T-helper 1 cell (primary cell): ENCODE data around the gene LFNG.

Experiments
- DNase-seq, 5 donors: peaks; one replicate each; pipeline ENCODE4 v3.0.0-alpha.2; 2012 to 2020
- total RNA-seq, 4 donors: gene quantifications; one replicate each; lab custom pipeline; 2026; lab: John Stamatoyannopoulos, UW

Gene LFNG, protein sequence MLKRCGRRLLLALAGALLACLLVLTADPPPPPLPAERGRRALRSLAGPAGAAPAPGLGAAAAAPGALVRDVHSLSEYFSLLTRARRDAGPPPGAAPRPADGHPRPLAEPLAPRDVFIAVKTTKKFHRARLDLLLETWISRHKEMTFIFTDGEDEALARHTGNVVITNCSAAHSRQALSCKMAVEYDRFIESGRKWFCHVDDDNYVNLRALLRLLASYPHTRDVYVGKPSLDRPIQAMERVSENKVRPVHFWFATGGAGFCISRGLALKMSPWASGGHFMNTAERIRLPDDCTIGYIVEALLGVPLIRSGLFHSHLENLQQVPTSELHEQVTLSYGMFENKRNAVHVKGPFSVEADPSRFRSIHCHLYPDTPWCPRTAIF
- 92.1 to 103 (median 94.6) reads per million in 4 donors for total RNA-seq

DNA sequence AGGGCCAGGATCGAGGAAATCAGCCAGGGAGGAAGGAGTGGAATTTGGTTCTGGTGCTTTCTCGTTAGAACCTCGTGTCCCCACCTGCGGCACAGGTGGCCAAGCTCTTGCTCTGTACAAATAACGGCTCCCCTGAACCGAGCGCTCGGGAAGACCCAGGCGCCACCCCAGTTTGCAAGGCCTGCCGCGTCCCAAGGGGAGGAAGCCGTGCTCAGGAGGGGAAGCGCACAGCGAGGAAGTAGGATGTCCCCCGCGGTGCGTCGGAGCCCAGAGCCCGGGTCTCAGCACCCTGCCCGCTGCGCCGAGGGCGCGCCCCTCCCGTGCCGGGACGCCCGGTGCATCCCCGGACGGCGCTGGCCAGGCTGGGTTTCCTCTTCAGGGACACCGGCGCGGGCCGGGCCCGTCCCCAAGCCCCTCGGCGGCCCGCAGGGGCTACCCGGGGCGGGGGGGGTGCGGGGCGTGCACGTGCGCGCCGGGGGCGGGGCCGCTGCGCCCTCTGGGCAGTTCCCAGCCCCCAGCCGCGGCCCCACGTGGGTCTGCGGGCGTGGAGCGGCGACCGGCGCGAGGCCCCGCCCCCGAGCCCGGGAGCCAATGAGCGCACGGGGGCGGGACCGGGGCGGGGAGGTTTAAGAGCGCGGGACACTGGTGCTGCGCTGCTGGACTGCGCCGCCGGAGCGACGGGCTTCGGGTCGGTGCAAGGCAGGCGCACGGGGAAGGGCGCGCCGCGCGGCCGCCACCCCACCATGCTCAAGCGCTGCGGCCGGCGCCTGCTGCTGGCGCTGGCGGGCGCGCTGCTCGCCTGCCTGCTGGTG lies at the start of gene LFNG:
LFNG (plus strand) TSS at position 656 of the 812 bp plus-strand sequence; CDS start at position 744, 88 bp downstream.
- DNase-seq = peak; percentile 74 to 92 (median 78)

DNA sequence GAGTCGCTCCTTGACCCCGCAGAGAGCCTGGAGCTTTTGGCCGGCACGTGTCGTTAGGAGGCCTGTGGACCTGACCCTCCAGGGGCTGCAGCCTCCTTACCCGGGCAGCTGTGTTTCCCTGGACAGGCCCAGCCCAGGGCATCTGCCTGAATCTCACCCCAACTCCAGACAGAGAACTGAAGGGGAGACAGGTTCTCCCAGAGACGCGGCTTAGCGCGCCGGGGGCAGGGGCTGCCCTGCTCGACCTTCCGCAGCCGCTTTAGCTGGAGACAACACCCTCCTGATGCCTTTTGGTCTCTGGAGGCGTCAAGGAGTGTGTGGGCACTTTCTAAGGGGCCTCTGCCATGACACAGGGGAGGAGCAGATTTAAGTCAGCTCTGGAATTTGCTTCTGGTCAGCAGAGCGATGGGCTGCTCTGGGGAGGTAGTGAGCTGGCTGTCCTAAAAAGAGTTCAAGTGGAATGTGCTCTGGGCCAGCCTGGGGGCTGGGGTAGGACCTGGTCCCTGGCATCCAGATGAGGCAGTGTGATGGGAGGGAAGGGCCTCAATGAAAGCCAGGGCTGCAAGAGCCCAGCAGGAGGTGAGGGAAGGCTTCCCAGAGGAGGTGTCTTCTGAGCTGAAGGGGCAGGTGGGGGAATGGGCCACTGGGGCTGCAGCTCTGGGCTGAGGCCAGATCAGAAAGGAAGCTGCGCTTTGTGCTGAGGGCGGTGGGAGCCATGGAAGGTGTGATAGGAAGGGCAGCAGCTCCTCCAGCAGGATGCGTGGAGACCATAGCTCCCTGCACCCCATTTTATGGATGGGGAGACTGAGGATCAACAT lies 49.2 kb upstream of the LFNG start:
- DNase-seq = no peak

- no peak for DNase-seq
Measured at GRCh38 chr7:2471022-2471329, 48.6 kb upstream of the LFNG start.

- no peak for DNase-seq
Measured at GRCh38 chr7:2471396-2471795, 48.2 kb upstream of the LFNG start.

GRCh38 chr7:2472739-2473138 lies 46.8 kb upstream of the LFNG start:
- DNase-seq = no peak

DNA sequence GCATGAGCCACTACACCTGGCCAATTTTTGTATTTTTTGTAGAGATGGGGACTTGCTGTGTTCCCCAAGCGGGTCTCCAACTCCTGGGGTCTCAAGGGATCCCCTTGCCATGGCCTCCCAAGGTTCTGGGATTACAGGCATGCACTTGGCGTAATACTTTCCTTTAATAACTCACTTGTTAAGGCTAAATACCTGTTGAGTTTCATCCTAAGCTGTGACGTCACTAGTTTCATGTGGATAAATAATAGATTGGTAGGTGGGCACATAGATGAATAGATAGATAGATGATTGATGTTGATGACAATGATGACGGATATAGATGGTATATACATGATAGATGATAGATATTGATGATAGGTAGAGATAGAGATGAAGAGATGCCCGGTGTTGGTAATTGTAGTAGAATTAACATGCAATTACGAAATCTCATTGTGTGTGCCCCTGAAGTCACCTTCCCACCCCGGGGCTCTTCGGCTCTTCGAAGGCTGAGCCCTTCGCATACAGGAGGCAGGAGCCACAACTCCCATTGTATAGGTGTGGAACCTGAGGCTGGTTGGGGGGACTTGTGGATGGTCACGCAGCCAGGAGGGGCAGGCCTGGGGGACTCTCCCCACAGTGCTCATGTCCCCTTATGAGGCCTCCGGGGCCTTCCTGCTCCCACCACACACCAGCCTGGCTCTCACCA lies 45.9 kb upstream of the LFNG start:
- no peak for DNase-seq

- no peak for DNase-seq
Measured at GRCh38 chr7:2474224-2474623, 45.4 kb upstream of the LFNG start.

- DNase-seq = no peak
Measured at GRCh38 chr7:2474813-2475677, 44.5 kb upstream of the LFNG start.

GRCh38 chr7:2475678-2476015 lies 43.9 kb upstream of the LFNG start:
- DNase-seq = no peak

DNA sequence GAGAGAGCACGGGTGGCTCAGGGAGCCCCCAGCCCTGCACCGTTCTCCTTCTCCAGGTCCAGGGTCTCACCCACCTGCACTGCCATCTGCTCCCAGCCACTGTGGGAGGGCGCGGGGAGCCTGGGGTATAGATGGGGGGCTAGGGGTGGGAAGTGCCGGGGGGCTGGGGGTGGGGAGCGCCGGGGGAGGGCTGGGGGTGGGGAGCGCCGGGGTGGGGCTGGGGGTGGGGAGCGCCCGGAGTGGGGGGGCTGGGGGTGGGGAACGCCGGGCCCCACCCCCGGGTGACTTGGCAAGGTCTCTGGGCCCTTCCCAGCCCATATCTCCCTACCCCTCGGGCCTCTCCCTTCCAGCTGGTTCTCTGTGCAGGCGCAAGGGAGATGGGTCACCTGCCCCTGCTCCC lies 43.3 kb upstream of the LFNG start, which contains the start of gene GRIFIN:
GRIFIN (minus strand) TSS at position 101 of the 400 bp plus-strand sequence; CDS start at position 86, 15 bp downstream.
- no peak for DNase-seq

DNA sequence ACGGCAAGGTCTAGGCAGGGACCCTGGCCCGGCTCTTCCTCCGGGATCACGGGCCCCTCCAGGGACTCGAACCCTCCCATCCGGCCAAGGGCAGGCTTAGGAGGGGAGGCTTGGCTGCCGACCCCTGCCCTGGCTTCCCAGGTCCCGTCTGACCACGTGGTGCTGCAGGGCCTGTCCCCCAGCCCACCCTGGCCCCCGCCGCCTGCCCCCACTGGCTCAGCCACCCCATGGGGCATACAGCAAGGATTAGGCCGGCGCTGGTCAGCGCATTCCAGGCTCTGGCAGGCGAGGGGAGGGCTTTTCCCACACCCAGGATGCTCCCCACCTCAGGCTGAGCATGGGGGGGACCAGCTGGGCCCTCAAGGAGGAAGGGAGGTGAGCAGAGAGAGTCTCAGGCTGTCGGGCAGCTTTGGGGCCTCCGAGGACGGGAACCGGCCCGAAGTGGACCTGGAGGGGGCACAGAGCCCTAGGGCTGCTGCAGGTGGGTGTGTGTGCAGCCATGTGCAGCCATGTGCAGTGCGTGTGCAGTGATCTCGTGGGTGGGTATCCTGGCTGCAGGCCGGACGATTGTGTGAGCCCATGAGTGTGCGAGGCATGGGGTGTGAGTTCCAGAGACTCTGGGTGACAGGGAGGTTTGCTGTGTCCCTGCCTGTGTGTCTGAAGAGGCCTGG lies 42.7 kb upstream of the LFNG start:
- DNase-seq = peak in 1 of 5 donors; percentile 8

DNA sequence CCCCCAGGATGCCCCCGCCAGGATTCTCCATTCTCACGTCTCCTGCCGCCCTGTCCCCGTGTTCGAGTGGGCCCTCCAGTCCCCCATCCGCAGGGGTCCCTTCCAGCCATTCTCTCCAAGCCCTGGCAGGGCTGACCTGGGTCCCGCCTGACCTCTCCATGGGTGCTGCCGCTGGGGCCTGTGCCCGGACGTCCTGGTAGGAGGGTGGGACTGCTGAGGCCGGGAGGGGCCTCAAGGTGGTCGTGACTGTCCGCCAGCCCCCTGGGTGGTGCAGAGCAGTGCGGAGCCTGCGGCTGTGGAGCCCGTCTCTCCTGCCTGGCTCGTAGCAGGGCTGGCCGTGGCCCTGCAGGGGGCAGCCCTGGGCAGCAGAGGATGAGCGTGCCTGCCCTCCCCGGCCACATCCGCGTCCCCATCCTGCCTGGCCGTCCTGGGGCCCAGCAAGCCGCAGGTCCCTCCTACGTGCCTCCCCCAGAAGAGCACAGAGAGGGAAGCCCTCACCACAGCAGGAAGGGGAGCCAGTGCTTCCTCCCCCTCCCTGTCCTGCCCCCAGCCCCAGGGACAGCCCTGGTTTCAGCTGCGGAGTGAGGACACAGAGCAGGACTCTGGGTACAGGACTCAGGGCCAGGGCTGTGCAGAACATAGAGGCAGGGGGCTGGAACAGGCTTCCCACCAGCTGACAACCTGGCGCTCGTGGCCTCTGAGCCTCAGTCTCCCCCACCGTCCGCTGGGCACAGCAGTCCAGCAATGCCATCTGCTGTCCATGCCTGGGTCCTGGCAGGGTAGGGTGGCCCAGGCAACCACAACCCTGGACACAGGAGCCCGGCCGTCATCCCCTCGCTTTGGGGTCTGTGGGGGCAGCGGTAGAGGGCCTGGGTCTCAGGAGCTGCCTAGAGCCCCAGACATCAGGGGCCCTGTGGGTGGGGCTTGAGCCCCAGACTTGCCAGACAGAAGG lies 41.9 kb upstream of the LFNG start:
- peak; percentile 27 to 79 (median 48) for DNase-seq

GRCh38 chr7:2478399-2478785 lies 41.2 kb upstream of the LFNG start:
- no peak for DNase-seq

GRCh38 chr7:2478800-2479199 lies 40.8 kb upstream of the LFNG start:
- DNase-seq = no peak

GRCh38 chr7:2479276-2480069 lies 40.1 kb upstream of the LFNG start:
- DNase-seq = peak in 1 of 5 donors; percentile 3

DNA sequence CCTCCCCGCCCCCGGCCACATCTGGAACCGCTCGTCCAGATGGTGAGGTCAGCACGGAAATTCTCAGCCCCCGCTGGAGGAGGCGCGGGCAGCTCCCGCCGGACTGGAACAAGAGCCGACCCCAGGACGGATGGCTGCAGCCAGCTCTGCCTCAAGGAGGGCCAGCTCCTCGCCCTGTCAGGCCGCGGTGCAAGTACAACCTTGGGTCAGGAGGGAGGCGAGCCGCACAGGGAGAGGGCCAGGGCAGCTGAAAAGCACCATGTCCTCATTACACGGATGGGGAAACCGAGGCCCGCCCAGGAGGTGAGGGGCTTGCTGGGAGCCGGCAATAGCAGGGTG lies 39.5 kb upstream of the LFNG start:
- no peak for DNase-seq

DNA sequence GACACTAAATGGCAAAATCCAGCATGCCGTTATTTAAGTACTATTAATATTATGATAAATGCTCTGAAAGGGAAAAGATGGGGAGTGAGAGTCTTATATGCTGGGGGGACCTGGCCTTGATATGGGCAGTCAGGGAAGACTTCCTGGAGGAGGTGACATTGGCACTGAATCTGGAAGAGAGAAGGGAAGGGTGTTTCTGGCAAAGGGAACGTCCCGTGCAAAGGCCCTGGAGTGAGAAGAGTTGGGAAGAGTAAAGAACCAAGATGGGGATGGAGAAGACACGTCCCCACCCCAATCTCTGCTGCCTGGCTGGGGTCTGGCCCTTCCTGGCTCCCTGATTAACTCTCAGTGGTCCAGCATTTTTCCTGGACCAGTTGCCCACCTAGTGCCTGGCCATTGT lies 38.4 kb upstream of the LFNG start:
- no peak for DNase-seq

- DNase-seq = no peak
Measured at GRCh38 chr7:2482725-2483451, 36.7 kb upstream of the LFNG start.
